HUDEP-2 (cell line): Measurements from ENCODE around the gene GAB2.
"Not testable (repeated sequence)": the region's sequence is repeated elsewhere in the genome, so short reads cannot be mapped to it uniquely, and the experiment has no call there.

Source experiments
- DNase-seq, 76 experiments: peaks; one replicate each; lab custom pipeline; 2025; ENCODE audit not compliant: unreplicated experiment in 76 of 76; lab: John Stamatoyannopoulos, UW

The GAB2 gene

DNA sequence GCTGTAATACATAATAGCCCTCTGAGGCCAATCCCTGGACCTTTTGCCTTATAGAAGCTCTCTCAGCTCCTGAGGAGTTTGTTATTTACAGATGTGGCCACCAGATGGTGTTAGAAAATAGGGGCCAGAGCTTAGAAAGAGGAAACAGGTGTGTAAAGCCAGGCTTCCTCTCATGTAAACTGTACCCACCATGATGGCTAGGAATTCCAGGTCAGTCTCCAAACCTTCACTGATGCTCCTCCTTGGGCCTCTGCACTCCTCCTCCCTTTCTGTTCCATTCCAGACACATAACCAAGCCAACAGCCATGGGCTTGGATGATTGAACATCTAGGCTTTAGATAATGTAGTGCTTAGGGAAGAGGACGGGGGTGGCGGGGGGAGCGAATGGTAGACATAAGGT lies 189.2 kb downstream of the GAB2 start:
- DNase-seq = peak in 42 of 76 experiments; percentile 0 to 66 (median 30)

DNA sequence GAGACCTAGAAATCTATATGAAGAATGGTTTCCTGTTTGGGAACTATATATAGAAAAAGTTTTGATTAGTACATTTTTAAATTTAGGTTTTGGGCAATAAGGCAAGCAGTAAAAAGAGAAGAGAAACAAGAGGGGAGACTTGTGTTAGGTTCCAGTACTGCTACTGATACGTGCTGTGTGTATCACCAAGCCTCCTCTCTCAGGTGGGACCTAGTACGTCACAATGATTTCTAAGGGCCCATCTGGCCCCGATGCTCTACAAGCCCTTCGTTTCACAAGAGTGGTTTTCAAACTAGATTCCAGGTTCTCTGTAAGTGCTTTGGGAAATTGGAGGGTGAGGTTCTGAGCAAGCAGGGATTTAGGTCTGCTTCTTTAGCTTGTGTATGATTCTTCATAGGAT lies 189.7 kb downstream of the GAB2 start:
- no peak for DNase-seq

DNA sequence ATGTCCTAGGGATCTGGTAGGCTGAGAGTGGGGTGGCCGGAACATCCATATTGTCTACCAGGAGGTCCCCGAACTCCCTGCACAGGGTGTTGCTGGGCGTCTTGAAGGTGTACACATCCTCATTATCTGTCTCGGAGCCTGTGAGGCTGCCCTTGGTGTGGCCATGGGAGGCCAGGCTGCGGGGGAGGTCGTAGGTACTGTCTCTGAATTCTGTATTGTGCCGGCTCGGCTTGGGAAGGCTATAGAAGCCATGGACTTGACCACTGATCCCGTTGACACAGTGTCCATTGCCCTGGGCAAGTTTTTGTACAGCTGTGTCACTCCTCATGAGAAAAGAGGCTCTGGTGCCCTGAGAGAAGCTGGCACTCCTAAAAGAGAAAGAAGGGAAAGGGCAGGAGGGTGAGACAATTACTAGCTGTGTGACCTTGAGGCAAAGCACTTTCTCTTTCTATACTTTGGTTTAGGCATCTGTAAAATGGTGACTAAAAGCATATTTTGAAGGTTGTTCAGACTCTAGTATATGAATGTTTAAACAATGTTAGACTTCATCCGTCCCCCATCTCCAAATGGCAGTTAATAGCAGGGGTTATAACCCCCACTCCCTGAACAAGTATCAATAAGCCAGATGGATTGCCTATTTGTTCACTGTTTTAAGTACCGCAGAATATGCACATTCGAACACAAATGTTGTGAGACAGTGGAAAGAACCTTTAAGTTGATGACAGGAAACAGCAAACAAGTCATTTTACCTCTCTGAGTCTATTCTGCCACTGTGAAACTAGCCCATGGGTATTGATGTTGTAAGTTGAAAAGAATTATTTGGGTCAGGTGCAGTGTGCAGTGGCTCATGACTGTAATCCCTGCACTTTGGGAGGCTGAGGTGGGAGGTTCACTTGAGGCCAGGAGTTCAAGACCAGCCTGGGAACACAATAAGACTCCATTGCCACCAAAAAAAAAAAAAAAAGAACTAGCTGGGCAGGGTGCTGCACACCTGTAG lies 190.6 kb downstream of the GAB2 start:
- DNase-seq = no peak

DNA sequence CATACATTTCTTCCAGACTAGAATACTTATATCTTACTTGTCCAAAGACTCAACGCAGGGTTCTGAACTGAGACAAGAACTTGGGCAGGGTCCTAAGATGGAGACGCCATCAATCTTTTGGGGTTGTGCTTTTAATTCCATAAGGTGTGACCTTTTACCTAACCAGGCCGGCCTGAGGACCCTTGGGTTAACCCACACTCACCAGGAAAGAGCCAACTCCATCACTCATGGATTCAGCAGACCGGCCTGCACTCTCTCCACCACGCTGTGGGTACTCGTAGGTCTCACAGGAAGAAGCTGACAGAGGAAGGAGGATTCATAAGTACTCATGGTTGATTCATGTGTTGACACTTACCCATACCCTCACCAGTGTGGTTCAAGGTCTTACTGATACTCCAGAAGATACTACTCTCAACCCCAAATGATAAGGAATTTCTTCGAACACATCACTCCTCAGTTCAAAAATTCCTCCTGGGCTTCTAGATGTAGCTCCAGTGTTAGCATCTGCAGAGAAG lies 192.7 kb downstream of the GAB2 start:
- no peak for DNase-seq

DNA sequence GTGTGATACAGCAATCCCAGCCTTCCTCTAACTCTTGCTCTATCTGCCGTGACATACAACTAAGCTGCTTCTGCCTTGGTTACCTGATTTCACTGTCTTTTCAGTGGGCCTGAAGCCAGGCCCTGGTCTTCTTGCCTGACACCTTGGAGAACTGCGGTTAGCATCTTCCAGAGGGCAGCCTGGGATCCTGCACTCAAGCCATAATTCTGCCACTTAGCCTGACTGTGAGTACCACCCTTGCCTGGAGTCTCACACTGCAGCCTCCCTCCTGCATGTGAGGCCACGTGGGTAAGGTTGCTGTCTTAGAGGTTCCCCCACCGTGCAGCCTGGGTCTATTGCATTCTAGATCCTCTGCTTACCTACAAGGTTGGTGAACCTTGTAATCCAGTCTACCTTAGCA lies 193.1 kb downstream of the GAB2 start:
- no peak for DNase-seq

DNA sequence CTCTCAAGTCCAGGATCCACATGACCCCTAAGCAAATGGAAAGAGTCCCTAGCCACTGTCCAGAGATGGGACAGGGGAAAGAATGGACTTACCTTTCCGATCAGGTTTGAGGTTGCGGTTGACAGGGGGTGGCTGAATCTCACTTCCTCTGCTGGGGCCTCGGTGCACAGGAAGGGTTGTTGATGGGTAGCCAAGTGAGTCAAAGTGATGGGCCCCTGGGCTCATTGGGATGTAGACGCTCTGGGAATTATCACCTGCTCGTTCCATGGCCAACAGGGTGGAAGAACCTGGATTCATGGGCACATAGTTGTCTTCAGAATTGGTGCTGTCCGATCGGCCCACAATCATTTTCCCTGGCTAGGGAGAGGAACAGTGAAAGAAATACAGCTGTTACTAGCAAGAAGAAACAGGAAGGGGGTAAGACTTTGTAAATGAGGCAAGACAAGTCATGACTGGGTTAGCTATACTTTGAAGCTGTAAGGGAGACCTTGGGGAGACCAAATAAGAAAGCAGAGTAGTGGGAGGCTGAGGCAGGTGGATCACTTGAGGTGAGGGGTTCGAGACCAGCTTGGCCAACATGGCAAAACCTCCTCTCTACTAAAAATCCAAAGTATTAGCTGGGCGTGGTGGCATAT lies 194.2 kb downstream of the GAB2 start:
- DNase-seq = no peak

DNA sequence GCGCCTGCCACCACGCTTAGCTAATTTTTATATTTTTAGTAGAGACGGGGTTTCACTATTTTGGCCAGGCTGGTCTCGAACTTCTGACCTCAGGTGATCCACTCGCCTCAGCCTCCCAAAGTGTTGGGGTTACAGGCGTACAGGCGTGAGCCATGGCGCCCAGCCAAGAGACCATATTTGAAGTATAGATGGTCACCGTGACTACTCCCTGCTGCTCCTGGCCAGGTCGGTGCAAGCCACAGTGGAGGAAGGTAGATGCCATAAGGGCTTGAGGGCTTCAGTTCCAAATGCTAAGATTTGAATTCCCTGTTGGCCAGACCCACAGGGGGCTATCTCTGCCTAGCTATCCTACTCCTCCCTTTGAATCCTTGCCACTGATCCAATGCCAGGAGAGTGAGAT lies 194.9 kb downstream of the GAB2 start:
- DNase-seq = not testable (repeated sequence)

DNA sequence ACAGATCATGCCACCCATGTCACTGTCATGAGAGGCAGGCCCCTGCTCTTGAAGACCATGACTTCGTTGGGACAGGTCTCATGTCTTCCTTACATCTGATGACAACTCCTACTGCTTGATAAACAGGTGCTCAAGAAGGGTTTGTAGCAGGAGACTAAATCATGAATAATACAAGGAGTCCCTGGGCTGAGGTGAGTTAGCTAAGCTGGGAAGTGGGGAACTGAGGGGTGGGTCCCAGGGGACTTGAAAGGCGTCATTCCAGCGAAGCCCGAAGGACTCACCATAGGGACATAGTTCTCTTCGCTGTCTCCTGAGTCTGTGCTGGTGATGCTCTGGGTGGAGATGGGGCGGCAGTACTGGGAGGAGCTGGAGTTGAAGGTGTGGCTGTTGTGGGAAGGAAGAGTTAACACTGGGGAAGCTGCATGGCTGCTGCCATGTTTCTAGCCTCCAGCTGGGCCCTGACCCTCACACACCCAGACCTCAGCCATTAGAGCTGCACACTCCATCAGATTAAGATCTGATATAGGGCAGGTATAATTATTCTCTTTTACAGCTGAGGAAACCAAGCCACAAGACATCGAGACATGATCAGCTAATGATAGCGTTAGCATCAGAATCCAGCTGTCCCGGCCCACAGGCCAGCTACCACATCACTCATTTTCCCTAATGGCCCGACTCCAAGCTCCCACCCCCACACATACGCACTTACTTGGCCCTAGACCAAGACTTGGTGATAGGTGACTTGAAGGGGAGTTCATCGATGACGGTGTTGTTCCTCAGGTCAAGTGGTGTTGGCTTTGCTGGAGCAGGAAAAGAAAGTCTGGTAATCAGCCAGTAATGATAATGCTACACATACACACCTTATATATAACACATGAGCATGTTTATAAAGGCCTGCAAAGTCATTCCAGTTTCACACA lies 196.0 kb downstream of the GAB2 start:
- no peak for DNase-seq

DNA sequence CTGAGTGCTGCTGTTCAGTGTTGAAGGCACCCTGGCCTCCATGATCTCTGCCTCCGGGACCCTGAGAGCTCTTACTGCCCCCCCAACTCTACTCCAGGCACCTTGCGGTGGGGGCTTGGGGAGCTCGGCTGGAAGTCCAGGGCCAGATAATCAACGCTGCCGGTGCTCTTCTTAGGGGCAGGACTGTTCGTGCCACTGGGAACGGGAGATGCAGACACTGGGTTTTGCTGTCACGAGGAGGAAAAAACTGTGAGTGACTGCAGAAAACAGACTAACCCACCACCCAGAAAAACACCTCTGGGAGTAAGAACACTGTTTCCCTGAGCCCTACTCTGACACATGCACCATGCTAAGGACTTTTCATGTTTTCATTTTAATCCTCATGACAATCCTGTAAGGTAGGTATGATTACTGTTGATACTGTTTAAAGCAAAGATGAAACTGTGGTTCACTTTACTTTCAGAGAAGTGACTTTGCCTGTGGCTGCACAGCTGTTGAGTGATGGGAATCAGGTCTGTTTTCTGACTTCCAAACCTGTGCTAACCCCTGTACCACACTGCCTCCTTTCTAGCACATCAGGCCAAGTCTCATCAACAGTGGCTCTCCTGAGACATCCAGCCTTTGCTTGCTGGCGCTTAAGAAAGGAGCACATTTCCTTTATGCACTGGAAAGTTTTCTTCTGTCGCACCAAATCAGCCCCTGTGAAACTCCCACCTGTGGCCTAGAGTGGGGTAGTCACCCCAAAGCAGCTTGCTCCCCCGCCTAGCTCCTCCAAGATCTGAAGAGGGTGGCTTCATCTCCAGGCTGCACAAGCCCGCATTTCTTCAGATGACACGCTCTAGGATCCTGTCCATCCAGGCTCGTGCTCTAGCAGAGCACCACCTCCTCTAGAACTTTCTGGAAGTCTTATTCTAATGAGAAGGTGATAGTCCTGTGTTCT lies 197.1 kb downstream of the GAB2 start:
- no peak for DNase-seq

DNA sequence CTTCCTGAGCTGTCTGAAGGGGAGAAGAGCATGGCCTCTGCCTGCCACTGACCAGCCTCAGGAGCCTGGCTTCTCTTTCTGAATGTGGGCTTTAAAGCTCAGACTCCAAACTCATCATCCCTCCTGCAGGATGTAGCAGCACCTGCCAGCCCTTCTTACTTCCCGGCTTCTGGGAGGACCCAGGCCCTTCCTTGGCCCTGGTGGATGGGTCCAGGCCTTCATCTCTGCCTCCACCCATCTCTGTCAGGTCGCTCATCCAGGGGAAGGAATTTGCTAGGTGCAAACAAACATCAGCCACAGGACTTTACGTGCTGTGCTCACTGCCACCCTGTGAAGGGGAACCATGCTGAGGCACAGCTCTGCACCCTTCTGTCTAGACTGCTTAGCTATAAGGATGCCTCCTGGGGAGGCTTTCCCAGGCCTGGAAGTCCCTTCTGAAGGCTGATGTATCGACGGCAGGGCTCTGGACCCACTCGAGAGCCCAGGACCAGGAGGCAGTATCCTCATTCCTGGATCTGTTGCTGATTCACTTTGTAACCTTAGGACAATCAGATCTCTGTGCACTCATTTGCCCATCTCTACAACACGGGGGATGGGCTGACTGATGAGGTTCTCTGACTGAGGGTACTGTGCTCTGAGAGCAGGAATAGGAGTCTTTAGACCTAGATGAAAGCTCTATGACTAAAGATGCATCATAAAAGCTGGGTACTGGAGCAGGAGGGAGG lies 198.0 kb downstream of the GAB2 start:
- DNase-seq = no peak

DNA sequence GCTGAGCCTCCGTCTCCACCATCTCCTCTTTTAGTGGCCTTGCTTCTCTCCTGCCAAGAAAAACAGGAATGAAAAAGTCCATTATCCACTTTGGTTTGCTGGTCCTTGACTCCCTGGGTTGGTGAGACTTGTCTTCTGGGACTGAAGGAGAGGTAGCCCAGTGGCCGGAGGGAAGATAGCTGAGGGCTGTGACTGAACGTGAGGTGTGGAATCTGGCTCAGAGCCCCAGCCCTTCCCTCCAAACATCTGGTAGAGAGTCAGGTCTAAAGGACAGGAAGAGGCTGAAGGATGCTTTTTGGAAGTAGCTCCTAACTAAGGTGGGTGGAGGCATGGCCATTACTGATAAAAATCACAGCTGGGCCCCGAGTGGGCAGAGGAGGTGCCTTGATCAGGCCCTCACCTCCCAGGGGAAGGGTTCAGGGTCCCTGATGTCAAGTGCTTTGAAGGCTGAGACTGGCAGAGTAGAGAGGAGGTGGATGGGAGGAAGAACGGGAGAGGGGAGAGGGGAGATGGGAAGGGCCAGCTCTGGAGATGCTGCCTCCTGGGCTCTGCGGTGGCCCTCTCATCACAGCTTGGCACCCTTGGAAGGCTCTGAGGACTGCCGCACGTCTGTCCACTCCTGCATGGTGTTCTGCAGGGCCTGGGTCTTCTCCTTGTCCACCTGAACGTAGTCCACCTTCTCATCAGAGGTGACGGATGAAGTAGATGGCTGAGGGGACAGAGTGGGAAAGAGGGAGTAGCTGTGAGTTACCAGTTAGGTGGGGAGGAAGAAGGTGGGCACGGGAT lies 198.7 kb downstream of the GAB2 start:
- no peak for DNase-seq

DNA sequence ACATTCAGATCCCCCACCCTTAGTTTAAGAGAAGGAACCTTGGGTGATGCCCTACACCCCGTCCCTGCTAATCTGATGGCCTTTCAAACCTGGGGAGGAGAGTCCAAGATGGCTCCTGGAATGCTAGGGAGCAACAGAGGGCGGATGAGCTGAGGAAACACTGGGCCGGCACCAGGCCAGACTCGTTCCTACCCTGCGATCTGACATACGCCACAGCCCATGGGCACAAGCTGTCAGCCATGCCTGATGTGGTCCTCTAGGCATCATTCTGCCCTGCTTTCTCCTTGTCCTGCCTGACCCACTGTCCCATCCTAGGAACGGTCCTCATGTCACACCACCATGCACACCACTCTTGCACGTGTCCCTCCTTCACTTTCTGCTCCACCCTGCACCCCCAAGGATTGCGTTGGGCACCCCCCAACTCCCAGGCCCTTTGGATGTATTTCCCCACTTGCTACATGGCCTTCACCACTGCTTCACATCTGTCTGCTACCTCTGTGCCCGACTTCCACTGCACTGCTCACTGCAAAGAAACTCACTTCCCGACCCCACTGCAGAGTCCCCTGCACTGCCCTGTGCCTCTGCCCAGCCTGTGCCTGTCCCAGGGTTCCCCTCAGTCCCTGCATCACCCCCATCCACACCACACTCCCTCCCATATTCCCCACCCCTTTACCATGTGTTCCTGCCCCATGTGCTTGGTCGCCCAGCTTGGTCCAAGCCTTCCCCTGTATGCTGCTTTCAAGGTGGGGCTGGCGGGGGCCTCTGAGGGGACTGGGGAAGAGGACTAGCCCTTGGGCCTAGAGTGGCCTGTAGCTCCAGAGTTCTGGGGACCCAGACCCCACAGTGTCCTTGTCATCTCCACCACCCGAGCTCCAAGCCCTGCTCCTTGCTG lies 199.7 kb downstream of the GAB2 start:
- no peak for DNase-seq

DNA sequence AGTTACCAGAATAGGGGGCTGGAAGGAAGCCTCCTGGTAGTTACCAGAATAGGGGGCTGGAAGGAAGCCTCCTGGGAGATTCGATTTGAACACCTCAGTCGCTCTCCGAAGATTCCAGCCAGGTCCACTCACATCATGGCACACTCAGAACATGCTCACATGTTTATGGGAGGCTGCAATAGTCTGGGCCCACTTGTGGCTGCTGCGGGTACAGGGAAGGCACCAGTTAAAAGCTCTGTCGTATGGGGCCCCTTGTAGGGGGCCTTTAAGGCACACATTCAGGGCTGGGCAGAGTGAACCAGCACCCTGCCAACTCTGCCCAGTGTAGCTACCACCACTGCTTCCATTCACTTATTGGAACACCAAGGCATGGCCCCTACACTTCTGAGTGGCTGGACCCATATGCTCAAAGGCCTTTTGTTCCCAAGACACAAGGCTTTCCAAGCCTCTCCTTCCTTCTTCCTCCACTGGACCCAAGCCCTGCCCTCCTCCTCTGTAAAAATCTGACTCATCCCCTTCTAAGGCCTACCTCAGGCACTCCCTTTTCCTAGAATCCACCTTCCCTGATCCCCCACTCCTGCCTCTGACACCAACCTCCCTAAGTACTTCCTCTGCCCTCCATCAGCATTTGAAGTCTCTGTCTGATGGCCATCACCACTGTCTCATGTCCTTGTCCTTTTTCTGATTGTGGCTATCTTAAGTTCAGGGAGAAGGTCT lies 200.9 kb downstream of the GAB2 start:
- DNase-seq = no peak

DNA sequence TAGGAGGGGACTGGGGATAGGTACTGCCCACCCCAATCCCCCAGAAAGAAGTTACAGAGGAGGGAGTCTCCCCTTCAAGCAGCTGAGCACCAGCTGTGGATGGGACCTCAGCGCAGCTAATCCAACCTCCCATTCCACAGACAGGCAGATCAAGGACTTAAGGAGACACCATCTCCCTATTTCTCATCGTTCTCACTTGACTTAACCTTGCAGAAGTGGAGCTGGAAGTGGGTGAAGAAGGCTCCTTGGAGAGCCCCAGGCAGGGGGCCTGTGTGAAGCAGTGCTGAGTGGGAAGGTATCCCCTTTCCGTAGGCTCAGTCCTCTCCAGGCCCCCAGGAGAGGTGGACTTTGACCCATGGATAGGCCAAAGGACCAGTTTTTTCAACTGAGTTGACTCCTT lies 201.6 kb downstream of the GAB2 start:
- no peak for DNase-seq

DNA sequence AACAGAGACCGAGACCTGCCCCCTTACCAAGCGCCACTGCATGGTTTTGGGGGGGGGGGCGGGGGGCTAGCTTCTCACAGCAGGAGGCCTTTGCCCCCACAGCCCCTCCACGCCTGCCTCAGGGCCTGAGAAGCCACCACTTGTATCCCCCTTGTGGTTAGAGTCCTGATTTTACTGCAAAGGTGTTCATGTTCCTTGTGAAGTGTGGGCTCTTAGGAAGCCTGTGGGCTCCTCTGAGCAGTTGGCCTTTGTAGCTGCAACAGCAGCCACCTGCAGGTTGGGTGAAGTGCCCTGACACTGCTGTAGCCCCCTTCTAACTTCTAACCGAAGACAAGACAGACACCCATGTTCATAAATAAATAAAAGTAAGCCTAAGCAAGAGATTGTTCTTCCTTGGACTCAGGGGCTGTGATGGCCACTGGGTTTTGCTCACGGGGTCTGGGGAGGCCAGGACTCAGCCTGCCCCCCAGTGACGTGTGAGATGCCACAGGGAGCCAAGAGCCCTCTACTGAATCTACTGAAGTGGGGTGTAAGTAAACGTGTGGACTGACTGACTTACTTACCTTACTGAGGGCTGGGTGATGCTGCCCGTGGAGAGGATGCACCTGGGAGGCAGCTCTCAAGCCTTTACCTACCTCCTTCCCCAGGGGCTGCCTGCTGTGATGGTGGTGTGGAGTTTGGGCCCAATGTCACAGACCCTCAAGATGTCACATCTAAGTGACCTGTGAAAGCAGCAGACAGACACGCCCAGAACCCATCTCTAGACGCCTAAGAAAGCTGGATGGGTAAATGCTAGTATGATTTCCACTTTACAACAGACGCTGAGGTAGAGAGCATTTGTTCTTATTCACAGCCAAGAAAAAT lies 203.1 kb downstream of the GAB2 start:
- no peak for DNase-seq
